MM.1S (cell line): ENCODE measurements around the gene TPX2.

Experiments used
- CTCF ChIP-seq: fragments of 300-600 bp; sonication (generic); IDR thresholded peaks from 2 replicates; pipeline ENCODE4 v1.5.1; 2016; ENCODE audit warnings: antibody characterized with exemption, low read length, mixed read lengths
- EZH2 ChIP-seq: fragments of 300-600 bp; sonication (generic); optimal IDR thresholded peaks from 2 replicates; pipeline ENCODE3; 2017; ENCODE audit warnings: low read depth, mild to moderate bottlenecking, antibody characterized with exemption, low read length, mixed read lengths

- TF ChIP-seq CTCF: no peak
- no peak for TF ChIP-seq EZH2
Observed at GRCh38 chr20:31707994-31708735, 30.9 kb upstream of the TPX2 start.
